DMS79 treated with DMSO at 0.1 percent for 48 hours (cell line): ENCODE data around the gene GPD2.
A peak's percentile ranks its signal among the peaks of the same experiment; 100 is the strongest.
"Not testable (repeated sequence)": the region's sequence is repeated elsewhere in the genome, so short reads cannot be mapped to it uniquely, and the experiment has no call there.

Experiments used
- DNase-seq: peaks from one replicate; lab custom pipeline; 2025; lab: John Stamatoyannopoulos, UW

The GPD2 gene

DNA sequence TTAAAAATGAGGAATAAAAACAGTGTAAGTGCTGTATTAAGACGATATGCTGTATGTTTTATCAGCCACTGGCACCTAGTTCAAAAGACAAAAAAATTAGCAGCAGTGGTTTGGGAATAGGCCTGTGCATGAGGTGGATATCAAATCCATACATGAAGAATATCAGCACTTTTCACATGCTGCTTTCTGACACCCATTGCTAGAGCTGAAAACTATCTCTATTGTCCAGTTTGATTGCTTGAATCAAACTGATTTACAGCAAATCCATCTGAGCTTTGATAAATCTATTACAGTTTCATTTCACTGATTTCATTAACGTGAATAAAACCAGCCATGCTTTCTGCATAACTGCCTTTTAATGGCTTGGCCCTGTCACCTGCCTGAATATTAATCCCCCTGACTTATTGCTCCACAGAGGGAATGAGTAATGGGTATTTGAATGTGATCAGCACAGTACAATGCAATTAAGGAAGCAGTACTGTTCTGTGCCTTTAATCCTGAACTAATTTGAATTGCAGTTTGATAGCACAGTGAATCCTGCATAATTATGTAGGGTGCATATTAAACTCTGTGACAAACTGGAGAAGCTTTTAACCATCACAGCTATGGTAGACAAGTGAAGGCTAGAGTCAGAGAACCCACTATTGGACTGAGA lies 154.0 kb downstream of the GPD2 start:
- DNase-seq = no peak

DNA sequence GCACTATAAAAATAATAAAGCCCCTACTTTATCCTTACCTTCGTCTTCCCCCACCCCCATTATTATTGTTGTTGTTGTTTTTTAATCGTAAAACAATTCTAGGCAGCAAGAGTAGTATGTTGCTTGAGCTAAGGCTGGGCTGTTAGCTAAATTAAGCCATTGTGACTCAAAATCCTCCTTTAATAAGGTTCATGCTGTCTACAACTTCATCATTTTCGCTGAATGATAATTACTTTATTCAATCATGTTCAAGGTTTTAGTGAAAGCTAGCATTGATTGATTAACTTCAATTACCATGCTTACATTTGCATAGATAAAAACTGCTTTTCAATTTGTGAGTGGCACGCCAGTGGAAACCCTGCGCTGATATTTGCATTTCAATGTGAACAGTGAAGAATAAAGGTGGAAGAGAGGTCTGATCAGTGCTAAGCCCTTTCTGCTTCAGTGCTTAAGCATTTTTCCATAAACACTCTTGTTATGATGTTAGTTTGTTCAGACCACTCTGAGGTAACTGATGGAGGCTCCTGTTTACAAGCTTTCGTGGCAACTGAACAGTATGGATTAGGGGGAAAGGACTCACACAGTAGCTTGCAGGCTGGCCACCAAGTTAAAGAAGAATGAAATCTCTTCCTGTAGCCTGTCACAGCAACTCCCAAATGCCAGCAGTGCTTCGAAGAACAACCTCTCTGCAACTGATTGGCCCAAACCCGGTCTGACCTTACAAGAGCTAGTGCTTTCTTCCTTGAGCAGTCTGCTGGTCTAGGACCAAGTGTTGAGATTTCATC lies 156.8 kb downstream of the GPD2 start:
- no peak for DNase-seq

DNA sequence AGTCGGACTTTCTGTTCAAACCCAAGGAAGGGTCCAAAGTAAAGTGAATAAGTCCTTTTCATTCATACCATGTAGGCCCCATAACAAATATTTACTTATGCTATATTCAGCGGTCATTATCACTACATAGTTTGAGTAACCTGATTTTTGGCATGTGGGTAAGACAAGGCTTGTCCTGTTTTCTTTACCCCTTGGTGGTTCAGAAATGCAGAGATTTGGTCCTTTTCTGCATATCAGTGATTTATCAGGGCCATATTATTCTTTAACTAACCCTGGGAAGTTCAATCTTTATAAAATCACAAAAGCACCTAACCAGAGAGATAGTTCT lies 157.4 kb downstream of the GPD2 start:
- no peak for DNase-seq

- no peak for DNase-seq
Observed at GRCh38 chr2:156598563-156598962, 162.4 kb downstream of the GPD2 start.

GRCh38 chr2:156600196-156600595 lies 164.0 kb downstream of the GPD2 start:
- no peak for DNase-seq

GRCh38 chr2:156601855-156602551 lies 165.8 kb downstream of the GPD2 start:
- DNase-seq = no peak

DNA sequence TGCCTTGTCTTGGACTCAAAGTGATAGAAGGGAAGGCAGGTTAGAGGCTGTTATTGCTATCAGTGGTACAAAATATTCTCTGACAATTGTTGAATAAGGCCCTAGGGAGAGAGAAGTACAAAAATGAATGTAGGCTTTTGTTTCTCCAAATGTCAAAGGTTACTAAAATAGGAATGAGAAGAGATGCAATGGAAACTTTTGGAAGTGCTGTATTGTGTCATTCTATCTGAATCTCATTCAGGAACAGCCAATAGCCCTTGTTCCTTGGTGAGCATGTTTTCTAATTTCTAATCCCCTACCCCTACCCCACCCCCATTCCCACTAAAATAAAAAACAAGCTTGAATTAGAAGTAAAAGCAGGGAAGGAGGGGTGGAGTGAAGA lies 166.4 kb downstream of the GPD2 start:
- no peak for DNase-seq

DNA sequence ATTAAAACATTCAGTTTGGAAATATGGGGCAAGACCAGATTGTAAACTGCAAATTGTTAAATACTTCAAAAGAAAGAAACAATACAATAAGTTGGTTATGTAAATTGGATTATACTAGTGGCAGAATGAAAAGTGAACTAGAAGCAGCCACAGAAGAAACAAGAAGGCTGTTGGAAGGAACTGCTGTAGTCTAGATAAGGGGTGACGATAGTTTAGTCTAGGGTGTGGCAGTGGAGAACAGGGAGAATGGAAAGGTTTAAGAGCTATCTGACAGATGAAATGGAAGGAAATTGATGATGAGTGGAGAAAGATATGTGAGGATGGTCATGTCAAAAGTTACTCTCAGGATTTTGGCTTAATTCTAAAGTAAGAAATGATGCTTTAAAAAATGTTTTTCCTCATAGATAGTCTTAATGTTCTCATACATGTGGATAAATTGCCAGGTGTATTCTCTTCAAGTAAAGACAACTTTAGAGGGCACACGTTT lies 179.7 kb downstream of the GPD2 start:
- no peak for DNase-seq

- not testable (repeated sequence) for DNase-seq
Observed at GRCh38 chr2:156618071-156618470, 181.9 kb downstream of the GPD2 start.

DNA sequence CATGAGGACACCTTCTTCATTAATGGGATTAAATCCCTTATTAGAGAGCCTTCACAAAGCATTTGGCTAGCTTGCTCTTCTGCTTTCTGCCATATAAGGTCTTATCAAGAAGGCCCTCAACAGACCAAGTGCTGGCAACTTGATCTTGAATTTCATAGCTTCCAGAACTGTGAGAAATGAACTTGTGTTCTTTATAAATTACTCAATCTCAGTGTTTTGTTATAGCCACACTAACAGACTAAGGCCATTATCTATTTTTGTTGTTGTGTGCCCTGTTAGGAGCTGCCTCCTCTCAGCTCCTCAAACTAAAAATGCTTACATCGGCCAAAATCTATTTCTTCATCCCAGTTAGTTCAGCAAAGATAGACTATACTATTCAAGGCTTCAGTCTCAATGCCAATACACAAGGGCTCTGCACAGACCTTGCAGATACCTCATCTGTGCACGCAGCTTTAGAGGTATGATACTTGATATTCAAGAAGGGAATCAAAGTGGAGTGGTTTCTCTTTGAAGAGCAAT lies 182.9 kb downstream of the GPD2 start:
- DNase-seq = peak; percentile 65

GRCh38 chr2:156622491-156622890 lies 186.3 kb downstream of the GPD2 start:
- no peak for DNase-seq

GRCh38 chr2:156625360-156626170 lies 189.4 kb downstream of the GPD2 start:
- no peak for DNase-seq

DNA sequence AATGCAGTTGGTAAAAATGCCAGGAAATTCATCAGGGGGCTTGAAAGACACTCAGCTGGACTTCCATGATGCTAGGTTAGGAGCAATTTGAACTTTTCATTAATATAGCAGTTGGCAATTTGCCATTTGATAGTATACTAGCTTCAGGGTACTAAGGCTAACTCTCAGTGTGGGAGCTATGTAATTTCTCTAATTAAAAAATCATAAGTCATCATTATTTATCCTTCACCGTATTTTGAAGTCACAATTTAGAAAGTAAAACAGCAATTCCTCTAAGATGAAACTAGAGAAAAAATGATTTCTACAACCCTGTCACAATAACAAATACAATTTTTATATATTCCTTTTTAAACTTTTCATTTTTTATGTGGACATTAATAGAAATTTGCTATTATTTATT lies 190.8 kb downstream of the GPD2 start:
- DNase-seq = no peak

GRCh38 chr2:156630579-156631337 lies 194.6 kb downstream of the GPD2 start:
- no peak for DNase-seq

- DNase-seq = no peak
Observed at GRCh38 chr2:156635646-156636045, 199.5 kb downstream of the GPD2 start.
